Common myeloid progenitor, CD34-positive (primary cell): ENCODE measurements around the gene SHISAL1.

Experiments
- CTCF ChIA-PET: fragments of 350-600 bp; sonication (Branson Sonifier 250); formaldehyde crosslinking; loops from one replicate; lab custom pipeline; 2021; ENCODE audit warnings: antibody characterized with exemption; lab: Charles Lee
- POLR2A ChIA-PET: fragments of 350-600 bp; sonication (Branson Sonifier 250); formaldehyde crosslinking; loops from one replicate; lab custom pipeline; 2021; ENCODE audit warnings: antibody characterized with exemption; lab: Charles Lee
- DNase-seq, 3 donors: peaks; one replicate each; pipeline versions ENCODE4 v3.0.0 to v3.0.0-alpha.2; 2013
- H3K27ac ChIP-seq, 2 experiments: 1 replicate in 1 of 2; 2 replicates in 1 of 2; pipeline ENCODE4 v1.7.0; 2013; ENCODE audit warnings: inconsistent platforms in 2 of 2, low read length in 2 of 2, mild to moderate bottlenecking in 2 of 2, low read depth in 1 of 2, moderate library complexity in 1 of 2; ENCODE audit not compliant: severe bottlenecking in 2 of 2, insufficient read depth in 1 of 2, poor library complexity in 1 of 2
- H3K27me3 ChIP-seq, 5 experiments: replicated peaks in 2 of 5; 1 replicate in 3 of 5; 2 replicates in 2 of 5; pipeline versions ENCODE4 v1.6.1 to v1.7.0; 2013; ENCODE audit warnings: low read length in 4 of 5, mild to moderate bottlenecking in 2 of 5, moderate library complexity in 2 of 5, inconsistent platforms in 1 of 5; ENCODE audit not compliant: insufficient read depth in 5 of 5, control insufficient read depth in 4 of 5
- H3K36me3 ChIP-seq, 4 experiments: 1 replicate in 2 of 4; 2 replicates in 2 of 4; pipeline versions ENCODE4 v1.6.1 to v1.7.0; 2013; ENCODE audit warnings: low read length in 3 of 4, control low read depth in 1 of 4, mild to moderate bottlenecking in 1 of 4; ENCODE audit not compliant: control insufficient read depth in 4 of 4, insufficient read depth in 4 of 4
- H3K4me1 ChIP-seq, 4 experiments: 1 replicate in 3 of 4; 2 replicates in 1 of 4; pipeline versions ENCODE4 v1.6.1 to v1.7.1; 2013; ENCODE audit warnings: low read length in 3 of 4, mild to moderate bottlenecking in 3 of 4, control low read depth in 1 of 4, inconsistent platforms in 1 of 4, moderate library complexity in 1 of 4; ENCODE audit not compliant: control insufficient read depth in 4 of 4, insufficient read depth in 4 of 4; ENCODE audit errors: control extremely low read depth in 1 of 4
- H3K4me3 ChIP-seq, 7 experiments: 1 replicate in 4 of 7; 2 replicates in 3 of 7; pipeline versions ENCODE4 v1.5.1 to v1.7.0; 2013; ENCODE audit warnings: mild to moderate bottlenecking in 7 of 7, low read length in 6 of 7, moderate library complexity in 6 of 7, inconsistent platforms in 2 of 7, low read depth in 2 of 7, control low read depth in 1 of 7; ENCODE audit not compliant: insufficient read depth in 4 of 7, control insufficient read depth in 1 of 7; ENCODE audit errors: extremely low read depth in 1 of 7
- H3K9me3 ChIP-seq, 5 experiments: 1 replicate in 4 of 5; 2 replicates in 1 of 5; pipeline versions ENCODE4 v1.6.1 to v1.7.1; 2013; ENCODE audit warnings: low read length in 4 of 5, mild to moderate bottlenecking in 2 of 5, inconsistent platforms in 1 of 5, low read depth in 1 of 5, moderate library complexity in 1 of 5; ENCODE audit not compliant: control insufficient read depth in 4 of 5, insufficient read depth in 2 of 5; ENCODE audit errors: control extremely low read depth in 1 of 5
- WGBS: methylation state at CpG from one replicate; pipeline ENCODE4 v1.1.5; 2013; ENCODE audit not compliant: insufficient coverage; 5-methylcytosine and 5-hydroxymethylcytosine counted together

SHISAL1 gene

DNA sequence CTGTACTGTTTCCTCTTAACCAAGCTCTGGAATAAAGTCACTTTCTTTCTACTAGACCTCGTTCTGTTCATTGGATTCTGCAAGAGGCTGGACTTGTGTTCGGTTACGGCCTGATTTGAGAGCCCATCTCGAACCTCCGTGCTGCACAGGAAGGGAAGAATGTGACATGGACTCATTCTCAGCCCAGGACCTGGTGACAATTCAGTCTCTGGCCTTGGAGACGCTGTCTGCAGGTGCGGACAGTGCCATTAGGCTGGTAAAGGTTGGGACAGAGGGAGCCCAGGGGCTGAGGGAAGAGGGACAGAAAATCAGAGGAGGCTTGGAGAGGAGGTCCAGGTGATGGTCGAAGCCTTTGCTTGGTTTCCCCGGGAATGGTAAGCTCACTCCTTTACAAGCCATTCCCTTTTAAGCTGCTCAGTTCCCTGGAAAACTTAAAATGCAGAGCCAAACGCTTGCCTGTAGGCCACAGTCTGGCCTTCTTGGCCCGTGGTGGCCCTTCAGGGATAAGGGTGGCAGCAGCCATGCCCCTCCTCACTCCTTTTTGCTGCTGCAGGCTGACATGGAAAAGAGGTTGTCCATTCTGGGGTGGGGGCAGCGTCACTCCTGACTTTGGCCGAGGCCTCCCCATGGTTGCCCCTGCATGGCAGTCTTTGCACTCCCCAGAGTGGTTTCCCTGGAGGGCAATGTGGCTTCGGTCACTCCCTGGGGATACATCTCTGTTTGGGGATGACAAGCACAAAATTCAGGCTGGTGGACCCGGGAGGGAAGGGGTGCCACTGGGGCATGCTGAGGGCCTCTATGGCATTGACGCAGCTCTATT lies 52.3 kb downstream of the SHISAL1 start:
- ChIA-PET POLR2A (no interaction called here), CTCF (interaction anchor here (0.9 kb wide), 1 partner anchor 19 kb away, joined by 3 read pairs; no protein-coding TSS in a partner anchor)
- no peak for DNase-seq
- Histone ChIP-seq H3K4me1 (peaks cover 0 to 2% (median 0%) of the 10 kb centered on the region in 4 experiments), H3K27ac (no peak overlapping the region), H3K9me3 (peaks cover 0 to 1% (median 0%) of the 10 kb centered on the region in 5 experiments), H3K36me3 (no peaks in the 10 kb centered on the region), H3K4me3 (no peak overlapping the region), H3K27me3 (peaks cover 0 to 22% (median 0%) of the 10 kb centered on the region in 5 experiments)
- 87% methylated on average over 13 of the region's 16 CpGs for WGBS

DNA sequence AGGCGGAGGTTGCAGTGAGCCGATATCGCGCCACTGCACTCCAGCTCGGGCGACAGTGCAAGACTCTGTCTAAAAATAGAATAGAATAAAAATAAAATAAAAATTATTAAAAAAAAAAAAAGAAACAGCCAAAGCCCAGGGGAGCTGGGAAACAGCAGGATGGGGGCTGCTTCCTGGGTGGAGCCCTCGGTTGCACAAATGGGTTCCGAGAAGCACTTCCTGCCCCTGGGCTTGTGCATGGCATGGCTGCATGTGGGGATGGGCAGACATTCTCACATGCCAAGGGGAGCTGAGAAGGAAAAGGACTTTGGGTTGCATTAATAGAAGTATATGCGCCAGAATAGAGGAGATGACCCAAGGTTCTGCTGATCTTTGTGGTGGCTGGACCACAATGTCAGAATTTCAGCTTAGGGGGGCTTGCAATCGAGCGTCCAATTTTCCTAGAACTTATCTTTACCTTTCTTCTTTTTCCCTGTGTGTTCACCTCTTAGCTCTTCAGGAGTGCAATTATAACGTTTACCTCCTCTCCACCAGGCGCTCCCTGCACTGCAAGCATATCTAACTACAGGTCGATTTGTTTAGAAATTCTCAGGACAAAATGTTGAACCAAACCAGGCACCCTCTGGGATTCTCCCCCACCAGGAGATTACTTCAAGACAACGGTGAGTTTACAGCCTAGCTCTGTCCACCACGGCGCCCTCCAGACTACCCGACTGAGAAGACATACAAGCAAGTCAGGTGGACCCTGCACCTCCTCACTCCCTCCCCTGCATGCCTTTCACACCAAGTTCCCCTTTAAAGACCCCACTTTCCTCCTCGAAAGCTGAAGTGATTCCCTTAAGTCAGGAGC lies 53.2 kb downstream of the SHISAL1 start:
- Histone ChIP-seq H3K27ac (no peak overlapping the region), H3K4me3 (no peak overlapping the region), H3K36me3 (no peaks in the 10 kb centered on the region), H3K9me3 (no peaks in the 10 kb centered on the region), H3K27me3 (peaks cover 0 to 20% (median 2%) of the 10 kb centered on the region in 5 experiments), H3K4me1 (peaks cover 0 to 2% (median 0%) of the 10 kb centered on the region in 4 experiments)
- 69% methylated on average over 13 of the region's 19 CpGs for WGBS
- no peak for DNase-seq
- ChIA-PET CTCF (no interaction called here), POLR2A (no interaction called here)

DNA sequence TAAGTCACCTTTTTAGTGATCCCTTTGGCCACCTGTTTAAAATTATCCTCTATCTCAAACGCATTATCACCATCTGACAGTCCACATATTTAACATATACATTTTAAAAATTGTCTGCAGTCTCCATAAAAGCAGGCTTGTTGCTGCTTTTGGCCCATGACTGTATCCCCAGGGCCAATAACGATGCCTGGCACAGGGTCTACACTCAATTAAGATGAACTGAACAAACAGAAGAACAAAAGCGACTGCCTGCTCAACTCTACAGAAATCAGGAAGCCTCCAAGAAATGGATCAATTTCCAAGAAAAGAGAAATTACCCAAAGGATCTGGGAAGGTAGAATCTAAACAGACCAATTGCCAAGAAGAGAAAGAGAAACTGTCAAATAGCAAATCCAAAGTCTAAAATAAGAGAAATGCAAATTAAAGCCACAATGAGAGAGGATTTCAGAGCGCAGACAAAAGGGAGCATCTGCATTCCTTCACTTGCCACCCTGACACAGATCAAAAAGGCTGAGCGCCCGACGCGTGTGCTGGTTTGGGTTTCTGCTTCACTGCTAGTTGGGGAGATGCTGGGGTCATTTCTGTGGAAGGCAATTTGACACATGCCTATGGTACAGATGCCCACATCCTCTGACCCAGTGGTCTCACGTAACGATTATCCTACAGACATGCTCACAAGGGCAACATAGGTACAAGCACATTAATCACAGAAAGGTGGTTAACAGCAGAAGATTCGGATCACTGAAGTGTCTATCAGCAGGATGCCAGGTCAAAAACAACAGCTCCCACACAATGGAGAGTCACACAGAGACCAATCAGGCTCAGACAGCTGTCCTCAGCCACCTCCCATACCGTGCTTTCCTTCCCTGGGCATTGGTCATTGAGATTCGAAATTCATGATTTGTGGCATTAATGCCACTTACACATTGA lies 55.9 kb downstream of the SHISAL1 start:
- no peak for DNase-seq
- CTCF ChIA-PET, result no interaction called here

DNA sequence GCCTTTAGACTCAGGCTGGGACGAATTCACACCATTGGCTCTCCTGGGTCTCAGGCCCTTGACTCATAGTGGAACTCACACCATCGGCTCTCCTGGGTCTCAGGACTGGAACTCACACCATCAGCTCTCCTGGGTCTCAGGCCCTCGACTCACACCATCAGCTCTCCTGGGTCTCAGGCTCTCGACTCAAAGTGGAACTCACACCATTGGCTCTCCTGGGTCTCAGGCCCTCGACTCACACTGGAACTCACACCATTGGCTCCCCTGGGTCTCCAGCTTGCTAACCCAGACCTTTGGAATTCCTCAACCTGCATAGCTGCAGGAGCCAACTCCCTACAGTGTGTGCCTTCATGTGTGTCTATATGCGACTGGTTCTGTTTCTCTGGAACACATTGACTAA lies 56.7 kb downstream of the SHISAL1 start:
- Histone ChIP-seq H3K27me3 (peaks cover 0 to 20% (median 2%) of the 10 kb centered on the region in 5 experiments), H3K36me3 (no peaks in the 10 kb centered on the region), H3K4me1 (peaks cover 0 to 2% (median 0%) of the 10 kb centered on the region in 4 experiments), H3K9me3 (no peaks in the 10 kb centered on the region), H3K27ac (no peak overlapping the region), H3K4me3 (no peak overlapping the region)
- POLR2A ChIA-PET, result no interaction called here
- no peak for DNase-seq
- WGBS, result 88% methylated on average over 6 of the region's 6 CpGs
- CTCF ChIA-PET, result no interaction called here

More for the DNA sequence above, 55.9 kb downstream of the SHISAL1 start:
- Histone ChIP-seq H3K4me3 (no peak overlapping the region), H3K27ac (no peak overlapping the region), H3K9me3 (no peaks in the 10 kb centered on the region), H3K36me3 (no peaks in the 10 kb centered on the region), H3K4me1 (peaks cover 0 to 2% (median 0%) of the 10 kb centered on the region in 4 experiments), H3K27me3 (peaks cover 0 to 20% (median 2%) of the 10 kb centered on the region in 5 experiments)
- 57% methylated on average over 12 of the region's 13 CpGs for WGBS
- POLR2A ChIA-PET, result no interaction called here

DNA sequence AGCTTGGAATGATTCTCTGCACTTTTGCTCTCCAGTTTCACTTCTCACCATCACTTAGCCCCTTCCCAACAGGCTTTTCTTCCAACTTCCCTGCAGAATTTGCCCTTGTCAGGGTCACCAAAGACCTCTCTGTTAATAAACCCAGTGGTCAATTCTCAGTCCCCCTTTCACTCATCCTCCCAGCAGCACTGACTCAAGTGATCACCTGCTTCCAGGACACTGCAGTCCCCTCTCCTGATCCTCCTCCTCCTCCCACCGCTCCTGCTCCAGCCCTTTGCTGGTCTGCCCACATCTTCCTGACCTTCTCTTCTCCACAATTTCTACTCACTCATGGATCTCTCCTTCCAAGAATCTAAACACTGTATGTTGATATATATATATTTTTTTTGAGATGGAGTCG lies 57.9 kb downstream of the SHISAL1 start:
- Histone ChIP-seq H3K4me1 (peaks cover 0 to 2% (median 0%) of the 10 kb centered on the region in 4 experiments), H3K27ac (no peak overlapping the region), H3K36me3 (no peaks in the 10 kb centered on the region), H3K4me3 (no peak overlapping the region), H3K27me3 (peaks cover 0 to 20% (median 2%) of the 10 kb centered on the region in 5 experiments), H3K9me3 (peaks cover 0 to 11% (median 5%) of the 10 kb centered on the region in 5 experiments)
- ChIA-PET POLR2A (no interaction called here), CTCF (no interaction called here)
- WGBS, result no CpG with 5 or more reads among the region's 2 CpGs
- DNase-seq, result no peak

DNA sequence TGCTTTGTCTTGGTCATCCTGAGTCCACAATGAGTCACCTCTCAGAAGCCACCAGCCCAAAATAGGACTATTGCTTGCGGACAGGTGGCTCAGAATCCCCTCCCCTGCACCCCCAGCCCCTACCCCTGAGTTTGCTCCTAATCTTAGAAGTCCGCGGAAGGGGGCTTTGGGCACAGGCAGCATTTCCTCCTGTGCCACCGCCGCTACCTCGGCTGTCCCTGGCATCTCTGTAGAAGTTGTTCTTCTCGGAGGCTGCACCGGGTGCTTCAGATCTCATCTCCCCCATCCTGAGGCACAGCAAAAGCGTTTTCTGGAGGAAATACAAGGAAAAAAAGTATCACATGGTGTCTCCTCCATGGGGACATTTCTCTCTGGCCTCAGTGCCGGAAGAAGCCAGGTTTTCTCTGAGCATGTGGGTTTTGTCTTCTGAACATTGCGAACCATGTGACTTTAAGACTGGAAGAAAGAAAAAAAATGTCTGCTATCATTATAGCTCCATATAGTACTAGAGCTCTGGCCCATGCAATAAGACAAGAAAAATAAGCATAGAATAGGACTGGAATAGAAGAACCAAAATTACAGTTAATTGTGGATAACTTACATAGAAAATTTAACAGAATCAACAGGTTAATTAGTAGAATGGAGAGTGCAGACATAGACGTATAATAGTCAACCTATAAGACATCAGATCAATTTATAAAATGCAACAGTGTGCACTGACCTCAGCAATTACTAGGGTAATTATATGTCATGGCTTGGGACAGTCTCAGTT lies 63.2 kb downstream of the SHISAL1 start:
- no peaks in the 10 kb centered on the region for H3K36me3 ChIP-seq
- peaks cover 0 to 2% (median 0%) of the 10 kb centered on the region in 5 experiments for H3K27me3 ChIP-seq
- ChIA-PET POLR2A (no interaction called here), CTCF (no interaction called here)
- no peaks in the 10 kb centered on the region for H3K4me1 ChIP-seq
- no peak overlapping the region for H3K4me3 ChIP-seq
- DNase-seq, result no peak
- WGBS, result 100% methylated on average over 9 of the region's 12 CpGs
- H3K9me3 ChIP-seq, result peaks cover 0 to 15% (median 8%) of the 10 kb centered on the region in 5 experiments
- H3K27ac ChIP-seq, result no peak overlapping the region
